GM19438 (cell line): ENCODE data around the gene ID2.

ENCODE experiments used
- ATAC-seq: cut with Tn5 transposase; IDR thresholded peaks from one replicate; pipeline ENCODE4 v1.9.1; 2021; ENCODE audit warnings: low read depth; ENCODE audit not compliant: unreplicated experiment

ID2 gene

DNA sequence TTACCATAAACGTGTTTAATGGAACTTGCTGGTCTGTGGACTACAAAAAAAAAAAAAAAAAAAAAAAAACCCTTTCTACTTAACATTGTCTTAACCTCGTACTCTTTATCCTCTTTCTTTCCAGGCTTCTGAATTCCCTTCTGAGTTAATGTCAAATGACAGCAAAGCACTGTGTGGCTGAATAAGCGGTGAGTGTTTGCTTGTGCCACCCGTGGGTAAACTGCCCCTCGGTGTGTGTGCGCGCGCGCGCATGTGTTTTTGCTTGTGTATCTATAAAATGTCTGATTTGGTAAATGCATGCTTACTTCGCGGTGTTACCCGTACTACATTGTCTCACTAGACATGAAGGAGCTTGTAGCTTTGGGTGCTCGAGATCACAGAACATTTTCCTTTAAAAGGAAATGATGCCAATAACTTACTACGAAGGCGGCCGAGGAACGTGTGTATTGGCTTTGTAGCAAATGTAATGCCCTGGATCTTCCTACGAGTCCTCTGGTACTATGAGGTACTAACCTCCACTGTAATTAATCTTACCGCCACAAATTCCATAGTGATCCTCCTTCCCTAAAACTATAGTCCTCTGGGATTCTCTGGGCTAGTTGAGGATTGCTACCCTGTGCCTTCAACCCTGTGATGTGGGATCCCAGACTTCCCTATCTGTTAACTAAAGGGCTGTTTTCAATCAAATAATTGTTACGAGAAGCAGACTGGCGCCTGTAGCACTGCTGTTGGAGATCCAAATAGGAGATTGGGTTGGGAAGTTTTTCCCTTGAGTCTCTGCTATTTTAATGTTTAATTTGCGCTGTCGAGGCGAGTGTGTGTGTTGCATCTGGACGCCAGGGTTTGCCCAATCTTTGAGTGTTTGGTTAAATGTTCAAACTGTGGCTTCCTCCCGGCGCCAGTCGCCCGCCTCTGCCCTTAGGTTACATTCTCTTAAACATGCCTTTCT is 1.1 kb downstream of the ID2 start:
- ATAC-seq, result no peak

DNA sequence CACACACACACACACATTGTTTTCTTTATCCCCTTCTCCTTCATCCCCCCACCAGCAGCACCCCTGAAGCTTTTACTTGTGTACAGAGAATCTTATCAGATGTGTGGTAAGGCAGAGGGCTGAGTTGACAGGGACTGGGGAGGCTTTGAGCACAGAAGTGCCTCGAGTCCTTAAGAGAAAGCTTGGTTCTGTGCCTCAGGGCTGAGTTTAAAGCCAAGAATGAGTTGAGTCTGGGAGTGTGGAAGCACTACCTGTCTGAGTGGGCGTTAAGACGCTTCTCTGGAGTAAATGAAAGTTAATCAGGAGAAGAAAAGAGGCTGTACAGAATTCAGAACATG is 2.7 kb downstream of the ID2 start:
- ATAC-seq, result no peak

DNA sequence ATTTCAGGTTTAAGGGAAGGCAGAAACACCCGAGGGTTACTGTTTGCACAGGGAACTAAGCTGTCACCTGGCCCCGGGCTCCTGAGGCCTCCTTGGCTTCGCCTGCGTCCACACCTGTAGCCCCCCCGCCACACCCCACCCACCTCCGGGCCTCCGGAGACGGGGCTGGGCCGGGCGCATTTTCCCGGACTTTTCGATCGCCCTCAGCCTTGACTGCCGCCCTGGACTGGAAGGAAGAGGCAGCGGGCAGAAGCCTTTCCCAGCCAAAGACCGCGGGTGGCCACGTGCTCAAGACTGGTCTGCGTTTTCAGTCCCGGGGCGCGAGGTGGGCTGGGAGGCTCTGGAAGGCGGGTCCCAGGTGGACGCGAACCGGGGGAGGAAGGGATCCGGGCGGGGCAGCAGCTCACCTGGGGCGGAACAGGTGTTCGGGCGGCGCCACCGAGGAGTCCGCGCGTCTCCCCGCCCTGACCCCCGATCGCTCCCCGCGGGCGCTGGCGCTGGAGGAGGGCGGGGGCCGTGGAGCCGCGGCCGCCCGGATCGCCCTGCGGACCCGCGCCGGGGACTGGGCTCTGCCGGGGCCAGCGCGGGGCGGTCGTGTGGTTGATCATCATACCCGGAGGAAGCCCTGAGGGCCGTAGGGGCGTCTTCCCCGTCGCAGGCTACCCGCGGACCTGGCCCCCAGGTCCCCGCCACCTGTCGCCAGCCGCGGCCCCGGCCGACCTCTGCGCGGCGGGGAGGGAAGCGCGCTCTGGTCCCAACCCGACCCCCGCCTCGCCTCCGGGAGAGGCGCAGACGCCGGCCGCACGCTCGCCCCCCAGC is 3.2 kb downstream of the ID2 start:
- no peak for ATAC-seq

DNA sequence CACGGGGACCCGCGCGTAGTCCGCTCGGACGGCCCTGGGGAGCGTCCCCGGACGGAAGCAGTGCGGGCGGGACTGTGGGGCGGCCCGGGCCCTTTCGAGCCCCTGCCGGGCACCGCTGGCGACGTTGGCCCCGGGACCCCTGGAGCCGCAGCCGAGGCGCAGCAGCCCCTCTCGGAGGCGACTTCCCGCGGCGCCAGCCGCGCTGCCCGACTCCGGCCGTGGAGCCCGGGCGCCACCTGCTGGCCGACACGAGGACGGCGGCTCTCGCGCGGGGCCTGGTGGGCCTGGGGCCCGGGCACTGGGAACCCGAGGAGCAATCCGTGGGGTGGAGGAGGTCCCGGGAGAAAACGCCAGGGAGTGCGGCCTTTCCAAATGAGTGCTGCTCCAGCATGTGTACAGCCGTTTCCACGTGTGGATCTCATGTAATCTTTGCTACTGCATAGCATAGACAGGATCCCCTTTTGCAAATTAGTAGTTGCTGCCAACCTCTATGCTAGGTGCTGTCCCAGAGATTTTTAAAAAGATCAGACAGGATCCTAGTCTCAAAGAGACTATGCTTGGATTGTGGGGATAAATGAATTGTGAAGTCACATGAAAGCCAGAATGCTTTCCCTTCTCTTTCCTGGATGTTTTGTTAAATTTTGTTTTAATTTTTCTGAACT is 4.0 kb downstream of the ID2 start:
- peak; percentile 25 for ATAC-seq

DNA sequence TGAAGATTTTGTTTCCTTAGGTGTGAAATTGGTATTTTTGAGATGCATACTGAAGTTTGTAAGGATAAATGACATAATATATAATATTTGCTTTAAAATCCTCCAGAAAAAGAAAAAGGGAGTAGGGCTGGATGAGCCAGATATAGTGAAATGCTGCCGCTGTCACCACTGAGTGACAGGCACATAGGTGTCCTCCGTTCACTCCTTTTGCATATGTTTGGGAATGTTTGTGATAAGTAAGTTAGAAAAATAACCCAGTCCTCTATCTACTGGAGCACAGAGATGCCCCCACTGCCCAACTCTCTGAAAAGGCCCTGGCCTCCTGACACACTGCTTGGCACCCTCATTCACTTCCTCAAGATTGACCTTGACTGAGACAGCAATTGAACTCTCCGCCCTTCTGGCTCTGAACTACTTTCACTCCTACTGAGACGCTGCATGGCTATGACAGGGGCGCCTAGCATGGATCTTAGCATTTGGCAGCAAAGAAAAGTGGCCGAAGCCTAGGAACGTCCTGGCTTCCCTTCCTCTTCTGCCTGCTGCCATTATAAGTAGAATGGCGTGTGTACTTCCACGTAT is 10.1 kb downstream of the ID2 start:
- no peak for ATAC-seq

DNA sequence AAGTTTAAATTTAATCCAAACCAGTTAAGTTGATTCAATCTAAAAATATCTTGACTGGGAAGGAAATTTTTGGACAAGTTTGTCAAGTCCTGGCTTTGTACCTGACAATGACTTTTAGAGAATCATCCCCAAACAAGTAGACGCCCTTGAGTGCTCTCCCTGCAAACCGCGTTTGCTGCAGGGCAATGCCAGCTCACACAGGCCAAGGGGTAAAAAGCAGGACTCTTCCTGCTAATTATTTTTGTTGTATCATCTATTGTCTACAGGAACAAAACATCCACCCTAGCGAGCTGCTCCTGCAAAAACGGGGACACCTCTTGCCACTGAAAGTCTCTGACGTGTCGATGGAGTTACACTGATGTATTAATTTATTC is 10.9 kb downstream of the ID2 start:
- ATAC-seq, result no peak

DNA sequence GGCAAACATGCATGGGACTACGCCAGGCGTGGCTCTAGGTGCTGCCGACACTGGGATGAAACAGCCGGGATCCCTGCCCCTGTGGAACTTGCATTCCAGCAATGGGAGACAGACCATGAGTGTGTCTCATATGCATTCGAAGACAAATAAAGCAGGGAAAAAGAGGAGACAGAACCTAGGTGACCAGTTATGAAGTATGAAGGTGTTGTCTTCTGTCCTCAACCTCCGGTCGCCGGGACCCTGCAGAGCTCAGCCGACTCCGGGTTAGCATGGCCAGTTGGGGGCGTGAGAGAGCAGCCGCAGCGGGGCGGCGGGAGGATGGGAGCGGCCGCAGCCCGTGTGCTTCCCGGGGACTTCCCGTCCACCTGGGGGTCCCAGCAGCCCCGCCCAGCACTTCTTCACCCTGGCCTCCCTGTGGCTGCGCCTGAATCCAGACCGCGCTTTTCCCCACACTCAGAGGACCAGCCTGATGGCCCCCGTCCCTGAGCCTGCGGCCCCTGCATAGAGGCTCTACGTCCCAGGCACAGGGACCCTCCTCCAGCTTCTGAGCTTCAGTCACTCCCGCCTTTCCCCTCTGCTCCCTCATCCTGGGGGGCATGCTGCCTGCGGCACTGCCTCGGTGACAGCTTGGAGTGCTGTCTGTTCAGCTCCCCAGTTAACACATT is 11.4 kb downstream of the ID2 start:
- ATAC-seq, result no peak

DNA sequence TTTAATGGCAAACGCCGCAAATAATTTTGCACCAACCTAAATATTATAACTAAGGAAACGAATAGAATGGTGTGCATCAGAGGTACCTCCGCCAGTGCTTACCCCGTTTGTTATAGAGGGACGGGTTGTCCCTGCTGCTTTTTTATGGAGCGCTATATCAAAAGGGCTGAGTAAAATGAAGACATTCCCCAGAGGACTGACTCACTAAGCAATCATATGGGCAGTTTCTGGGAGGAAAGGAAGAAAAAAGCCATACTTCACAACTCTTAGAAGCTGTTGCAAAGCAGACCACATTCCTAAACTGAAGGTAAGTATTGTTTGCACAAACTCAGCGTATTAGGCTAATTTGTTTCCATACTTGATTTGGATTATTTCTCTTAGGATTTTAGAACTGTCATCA is 12.9 kb downstream of the ID2 start:
- no peak for ATAC-seq

DNA sequence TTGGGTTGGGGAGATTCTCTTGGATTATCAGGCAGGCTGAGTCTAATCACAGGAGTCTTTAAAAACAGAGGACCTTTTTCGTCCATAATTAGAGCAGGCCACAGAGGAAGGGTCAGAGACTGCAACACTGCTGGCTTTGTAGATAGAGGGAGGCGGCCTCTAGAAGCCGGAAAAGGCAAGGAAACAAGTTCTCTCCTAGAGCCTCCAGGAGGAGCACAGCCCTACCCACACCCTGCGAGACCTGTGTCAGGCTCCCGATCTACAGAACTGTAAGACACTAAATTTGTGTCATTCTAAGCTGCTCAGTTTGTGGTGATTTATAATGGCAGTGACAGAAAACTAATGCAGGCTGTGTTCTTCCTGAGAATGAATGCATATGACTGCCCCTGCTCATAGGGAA is 15.3 kb downstream of the ID2 start:
- ATAC-seq, result no peak

DNA sequence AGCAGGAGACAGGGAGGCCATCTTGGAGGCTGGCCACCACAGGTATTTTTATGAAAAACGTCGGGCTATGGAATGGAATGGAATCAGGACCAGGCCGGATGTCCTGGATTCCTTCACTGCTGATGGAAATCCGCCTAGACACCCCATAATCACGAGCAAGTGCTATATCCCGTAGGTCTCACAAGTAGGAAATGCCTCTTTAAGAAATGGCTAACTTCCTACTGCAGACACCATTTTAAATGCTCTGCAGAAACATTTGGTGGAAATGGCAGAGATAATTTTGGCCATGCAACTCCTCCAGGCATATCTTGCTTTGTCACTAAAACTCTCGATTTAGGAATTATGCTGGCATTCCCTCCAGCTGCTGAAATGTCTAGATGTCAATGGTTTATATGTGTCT is 18.0 kb downstream of the ID2 start:
- no peak for ATAC-seq

DNA sequence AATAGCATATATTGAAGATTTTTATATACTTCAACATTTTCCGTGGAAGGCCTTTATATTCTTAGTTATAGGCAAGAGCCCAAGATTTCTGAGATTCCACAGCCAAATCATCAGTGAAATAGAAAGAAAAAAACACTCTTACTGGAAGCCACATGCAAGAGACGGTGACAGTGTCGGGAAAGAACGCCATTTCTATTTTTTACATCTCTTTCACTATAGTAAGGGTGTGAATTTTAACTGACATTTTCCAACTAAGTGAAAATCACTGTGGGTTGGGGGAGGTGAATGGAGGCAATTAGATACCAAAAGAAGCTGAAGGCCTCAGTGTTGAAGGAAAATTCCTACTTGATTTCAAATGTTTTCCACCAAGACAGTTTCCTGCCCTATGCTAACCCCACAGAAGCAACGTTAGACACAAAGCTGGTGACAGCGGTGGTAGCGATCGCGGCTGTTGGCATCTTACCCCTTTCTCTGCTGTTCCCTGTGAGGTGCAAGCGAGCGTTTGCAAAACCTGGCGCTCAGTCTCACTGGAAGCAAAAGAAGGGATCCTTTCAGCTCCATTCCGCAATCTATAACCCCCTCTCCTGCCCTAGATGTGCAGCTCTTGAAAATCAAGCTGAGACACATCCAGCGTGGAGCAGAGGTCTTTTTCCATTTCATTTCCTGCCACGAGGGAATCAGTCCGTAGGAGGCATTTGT is 20.0 kb downstream of the ID2 start:
- ATAC-seq, result no peak

DNA sequence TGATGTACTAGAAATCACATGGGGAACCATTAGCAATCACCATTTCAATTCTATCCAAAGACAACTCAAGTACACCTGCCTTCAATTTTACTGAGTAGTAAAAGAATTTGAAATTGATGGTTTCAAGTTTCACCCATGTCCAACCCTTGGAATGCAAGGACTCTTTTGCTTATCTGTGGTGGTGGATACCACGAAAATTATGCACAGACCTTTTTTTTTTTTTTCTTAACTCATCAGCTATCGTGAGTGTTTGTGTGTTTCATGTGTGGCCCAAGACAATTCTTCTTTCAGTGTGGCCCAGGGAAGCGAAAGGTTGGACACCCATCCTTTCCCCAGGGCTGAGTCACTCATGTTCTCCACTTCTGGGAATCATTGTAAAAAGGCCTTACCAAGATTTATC is 23.1 kb downstream of the ID2 start:
- no peak for ATAC-seq

DNA sequence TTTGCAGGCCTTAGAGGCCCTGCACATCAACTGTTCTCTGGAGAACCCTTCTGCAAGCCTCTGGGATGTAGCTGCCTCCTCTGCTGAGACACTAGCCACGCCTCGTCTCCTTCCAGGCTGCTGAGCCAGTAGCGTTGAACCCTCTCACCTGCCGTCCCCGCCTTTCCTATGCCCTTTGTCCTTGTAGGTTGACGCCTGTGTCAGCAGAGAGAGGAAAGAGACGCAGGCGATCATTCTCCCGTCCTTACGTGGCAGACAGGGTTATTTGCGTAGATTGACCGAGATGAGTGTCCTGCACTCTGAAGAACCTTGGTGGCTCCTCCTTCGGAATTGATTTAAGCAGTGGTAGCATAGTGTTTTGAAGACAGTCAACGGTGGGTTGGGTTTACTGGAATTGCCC is 27.8 kb downstream of the ID2 start:
- ATAC-seq, result no peak

DNA sequence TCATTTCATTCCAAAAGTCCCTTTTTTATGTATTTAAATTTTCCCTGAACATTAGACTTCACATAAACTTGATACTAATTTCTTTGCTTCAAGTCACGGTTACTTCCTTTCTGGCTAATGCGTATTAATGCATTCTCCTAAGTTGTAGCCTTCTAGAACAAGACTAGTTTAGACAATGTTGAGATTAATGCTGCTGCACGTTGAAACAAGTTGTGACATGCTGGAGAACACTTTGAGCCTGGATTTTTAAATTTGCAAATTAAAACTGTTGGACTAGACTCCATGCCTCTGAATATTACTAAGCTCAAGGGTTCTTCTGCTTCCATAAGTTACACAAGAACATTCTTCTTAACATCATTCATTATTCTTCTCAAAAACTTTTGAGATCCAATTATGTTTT is 29.1 kb downstream of the ID2 start:
- no peak for ATAC-seq

DNA sequence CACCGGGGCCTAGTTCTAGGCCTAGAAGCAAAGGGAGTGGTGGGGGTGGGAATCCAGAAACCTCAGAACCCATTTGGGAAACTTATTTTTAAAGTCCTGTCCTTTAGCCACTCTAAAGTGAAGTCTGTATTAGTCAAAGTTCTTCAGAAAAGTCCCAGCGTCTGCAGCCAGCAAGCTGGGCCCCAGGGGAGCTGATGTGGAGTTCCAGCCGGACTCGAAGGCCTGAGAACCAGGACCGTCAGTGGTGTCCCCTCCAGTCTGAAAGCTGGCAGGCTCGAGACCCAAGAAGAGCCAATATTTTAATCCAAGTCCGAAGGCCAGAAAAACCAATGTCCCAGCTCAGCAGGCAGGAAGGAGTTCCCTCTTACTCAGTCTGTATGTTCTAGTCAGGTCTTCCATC is 32.4 kb downstream of the ID2 start:
- no peak for ATAC-seq

DNA sequence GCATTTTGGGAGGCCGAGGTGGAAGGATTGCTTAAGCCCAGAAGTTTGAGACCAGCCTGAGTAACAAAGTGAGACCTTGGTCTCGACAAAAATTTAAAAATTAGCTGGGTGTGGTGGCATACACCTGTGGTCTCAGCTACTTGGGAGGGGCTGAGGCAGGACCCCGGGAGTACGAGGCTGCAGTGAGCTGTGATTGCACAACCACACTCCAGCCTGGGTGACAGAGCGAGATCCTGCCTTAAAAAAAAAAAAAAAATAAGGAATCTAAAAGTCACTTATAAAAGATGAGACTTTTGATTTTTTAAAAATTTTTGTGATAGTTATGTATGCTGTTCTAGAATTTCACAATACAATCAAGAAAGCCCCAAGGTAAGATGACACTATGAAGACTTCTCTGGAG is 33.1 kb downstream of the ID2 start:
- no peak for ATAC-seq

DNA sequence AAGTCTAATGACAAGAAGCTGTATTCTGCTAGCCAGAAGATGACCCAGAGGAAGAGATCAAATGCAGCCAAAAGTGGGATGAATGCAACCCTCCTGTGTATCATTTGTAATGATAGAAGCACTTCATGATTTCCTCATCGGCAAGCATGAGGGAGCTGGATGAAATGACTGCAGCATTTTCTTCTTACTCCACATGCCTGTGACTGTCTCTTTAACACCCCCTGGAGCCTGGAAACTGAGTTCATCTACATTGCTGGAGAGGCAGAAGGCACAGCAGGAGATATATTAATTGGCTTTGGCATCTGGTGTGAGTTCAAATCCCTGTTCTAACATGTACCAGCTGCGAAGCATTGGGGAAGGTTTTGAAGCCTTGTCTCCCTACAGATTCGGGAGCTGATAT is 37.7 kb downstream of the ID2 start:
- ATAC-seq, result no peak

DNA sequence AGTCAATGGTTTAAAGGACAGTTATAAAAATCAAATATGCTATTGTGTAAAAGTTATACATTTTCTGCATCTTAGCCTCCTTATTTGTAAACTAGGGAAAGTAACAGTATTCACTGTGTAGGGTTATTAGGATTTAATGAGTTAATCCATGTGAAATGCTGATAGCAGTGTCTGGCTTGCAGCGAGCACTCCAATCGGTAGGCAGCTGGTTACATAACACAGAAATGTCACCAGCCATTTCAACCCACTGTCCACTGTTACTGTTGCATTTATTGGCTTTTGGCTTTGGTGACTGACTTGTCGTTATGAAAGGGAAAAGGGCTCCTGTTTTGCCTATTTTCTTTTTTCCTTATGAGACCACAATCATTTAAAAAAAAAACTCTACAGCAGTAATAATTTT is 38.9 kb downstream of the ID2 start:
- no peak for ATAC-seq

DNA sequence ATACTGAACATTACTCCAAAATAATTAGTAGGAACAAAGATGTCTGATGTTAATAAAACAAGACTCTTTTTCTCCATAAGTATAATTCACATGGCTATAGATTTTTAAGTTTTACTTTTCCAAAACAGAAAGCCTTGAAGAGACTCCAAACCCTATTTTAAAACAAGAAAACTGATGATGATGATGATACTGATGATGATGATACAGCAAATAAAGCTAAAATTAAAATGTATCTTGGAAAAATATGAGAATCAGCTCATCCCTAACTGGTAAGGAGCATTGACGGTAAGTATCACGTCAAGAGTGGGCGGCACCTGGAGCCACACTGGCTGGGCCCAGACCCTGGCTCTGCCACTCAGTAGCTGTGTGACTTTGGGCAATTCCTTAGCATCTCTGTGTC is 39.6 kb downstream of the ID2 start:
- ATAC-seq, result no peak

DNA sequence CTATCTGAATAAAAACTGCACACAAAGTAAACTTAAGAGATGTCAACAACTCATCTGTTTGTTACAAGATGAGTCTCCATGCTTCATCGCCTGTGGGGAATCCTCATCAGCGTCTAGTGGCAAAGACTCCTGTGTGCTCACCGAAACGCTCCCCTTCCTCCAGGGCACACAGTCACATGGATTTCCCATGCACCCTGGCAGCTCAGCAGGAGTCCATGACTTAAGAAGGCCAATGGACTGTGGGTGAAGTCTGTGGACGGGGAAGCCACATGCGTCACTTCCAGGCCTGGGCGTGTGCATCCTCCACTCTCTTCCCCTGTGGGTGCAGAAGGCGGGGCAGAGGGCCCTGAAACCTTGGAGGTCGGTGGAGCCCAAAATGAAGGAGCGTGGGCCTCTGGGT is 41.1 kb downstream of the ID2 start:
- ATAC-seq, result no peak
